Adipose tissue (tissue), 3 donors: ENCODE measurements around the gene IGF2BP3. TPM values are rescaled to one million over a fixed set of nuclear protein-coding genes. Genes with fewer than 3 reads are reported as not detected.

Experiments used
- H3K27ac ChIP-seq: one replicate; pipeline ENCODE4 v1.5.1; 2013; ENCODE audit warnings: low read depth, low read length
- WGBS, 3 donors: extraction: QIAGEN DNeasy Blood & Tissue Kit; methylation state at CpG; one replicate each; pipeline ENCODE4 v1.1.7; 2013; 5-methylcytosine and 5-hydroxymethylcytosine counted together
- polyA plus RNA-seq, 3 donors: library from polyadenylated mRNA; stranded (reverse); fragments of 200-250 nt; gene quantifications; one replicate each; pipeline ENCODE4 v1.2.3, GENCODE V29; 2013
- donor health status: healthy with polysubstance abuse.
- donor health status: Bipolar disorder and iron deficiency.
- donor health status: healthy.

IGF2BP3 gene
- polyA plus RNA-seq, 3 donors, result 0.07 to 0.68 (median 0.45) TPM

DNA sequence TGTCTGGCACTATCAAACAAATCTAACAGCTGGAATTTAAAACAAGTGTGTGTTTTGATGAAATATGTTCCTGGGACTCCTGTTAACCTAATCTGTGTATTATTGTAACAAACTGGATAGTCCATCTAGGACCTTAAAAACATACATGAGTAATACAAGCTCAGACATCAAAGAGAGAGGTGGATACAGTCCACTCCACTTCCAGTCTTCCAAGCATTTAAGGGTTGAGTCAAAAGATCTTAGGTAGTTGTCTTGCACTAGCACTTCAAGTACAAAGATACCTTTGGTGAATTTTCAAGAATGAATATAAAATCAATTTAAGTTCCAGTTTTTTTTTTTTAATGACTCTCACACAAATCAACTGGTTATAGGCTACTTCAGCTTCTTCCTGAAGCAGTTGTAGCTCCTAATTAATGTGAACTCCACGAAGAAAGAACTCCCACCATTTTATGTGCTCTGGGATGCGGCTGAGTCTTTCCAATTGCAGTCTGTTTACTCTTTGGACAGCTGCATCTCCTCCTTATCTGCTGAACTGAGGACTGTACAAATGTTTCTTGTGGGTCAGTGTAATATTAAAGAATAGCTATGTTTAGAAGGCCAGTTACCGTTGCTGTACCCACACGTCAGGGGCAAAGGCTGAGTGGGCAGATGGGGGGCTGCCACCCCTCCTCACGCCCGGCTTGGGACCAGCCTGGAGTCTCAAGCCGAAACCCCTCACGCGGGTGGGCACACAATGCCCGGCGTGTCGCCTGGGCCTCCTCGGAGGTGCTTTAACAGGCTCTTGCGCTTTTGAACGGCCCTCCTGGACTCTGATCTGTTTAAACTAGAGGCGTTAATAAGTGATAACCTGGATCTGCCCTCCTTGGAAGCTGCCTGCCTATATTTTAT, 2.9 kb upstream of the IGF2BP3 start:
- H3K27ac ChIP-seq, result no peak overlapping the region

DNA sequence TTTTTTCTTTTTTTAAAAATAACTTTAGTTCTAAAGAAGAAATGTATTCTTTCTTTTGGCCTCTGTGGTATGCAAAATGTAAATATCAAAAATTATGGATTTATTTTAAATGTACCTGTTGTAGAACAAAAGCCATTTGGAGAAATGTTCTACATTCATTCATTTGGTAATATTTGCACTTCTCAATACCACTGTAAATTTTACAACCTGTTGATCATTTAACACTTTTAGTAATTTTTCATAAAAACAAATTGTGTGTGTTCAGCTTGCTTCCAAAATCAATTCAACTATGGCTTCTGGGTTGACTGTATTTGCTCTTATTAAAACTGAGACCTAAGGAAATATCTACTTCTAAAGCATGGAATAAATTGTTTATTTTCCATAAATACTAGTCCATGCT, 2.3 kb upstream of the IGF2BP3 start:
- no peak overlapping the region for H3K27ac ChIP-seq

More for the DNA sequence above, 2.9 kb upstream of the IGF2BP3 start:
- 17 to 20% (median 18%) methylated on average over 16 of the region's 16 CpGs for WGBS, 3 donors

- 62 to 66% (median 66%) methylated on average over 6 of the region's 6 CpGs for WGBS, 3 donors
- H3K27ac ChIP-seq, result no peak overlapping the region
Measured at GRCh38 chr7:23472046-23472445, 1.8 kb upstream of the IGF2BP3 start.

GRCh38 chr7:23471106-23471859, 992 bp upstream of the IGF2BP3 start:
- WGBS, 3 donors, result 5 to 8% (median 7%) methylated on average over 31 to 44 of the region's 44 CpGs
- H3K27ac ChIP-seq, result no peak overlapping the region

GRCh38 chr7:23469961-23470250, 385 bp downstream of the IGF2BP3 start:
- WGBS, 3 donors, result 2 to 3% (median 3%) methylated on average over 18 of the region's 18 CpGs
- H3K27ac ChIP-seq, result no peak overlapping the region

DNA sequence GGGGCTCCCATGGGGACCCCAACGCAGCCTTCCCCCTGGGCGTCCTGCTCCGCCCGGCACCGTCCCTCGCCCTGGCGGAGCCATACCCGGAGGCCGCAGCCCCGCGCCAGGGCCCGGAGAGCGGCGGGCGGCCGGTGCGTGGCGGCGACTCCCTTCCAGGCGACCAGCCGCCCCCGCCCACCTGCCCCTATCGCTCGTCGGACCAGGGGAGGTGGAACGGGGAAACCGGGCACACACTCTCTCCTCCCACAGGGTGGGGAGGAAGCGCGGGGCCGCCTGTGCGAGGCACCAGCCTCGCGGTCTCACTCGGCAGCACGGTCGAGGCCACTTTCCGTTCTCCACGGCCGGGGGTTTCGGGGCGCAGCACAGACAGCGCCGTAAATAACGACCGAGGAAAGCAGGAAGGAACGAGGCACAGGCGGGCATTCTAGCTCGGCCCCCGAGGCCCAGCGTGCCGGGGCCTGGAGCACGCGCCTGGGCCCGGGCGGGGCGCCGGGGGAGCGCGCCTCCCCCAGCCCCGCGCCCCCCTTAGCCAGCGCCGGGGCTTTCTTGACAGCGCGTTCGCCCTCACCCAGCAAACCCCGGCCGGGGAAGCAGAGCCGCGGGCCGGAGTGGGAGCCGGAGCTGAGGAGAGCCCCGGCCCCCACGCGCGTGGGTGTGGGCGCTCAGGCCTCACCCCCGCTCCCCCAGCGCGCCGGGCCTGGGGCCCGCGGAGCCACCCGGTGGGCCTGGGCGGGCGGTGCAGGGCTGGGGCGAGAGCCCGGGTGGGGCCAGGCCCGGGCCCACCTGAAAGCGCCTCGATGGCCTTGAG, 936 bp downstream of the IGF2BP3 start:
- 1% methylated on average over 75 to 91 of the region's 91 CpGs for WGBS, 3 donors

DNA sequence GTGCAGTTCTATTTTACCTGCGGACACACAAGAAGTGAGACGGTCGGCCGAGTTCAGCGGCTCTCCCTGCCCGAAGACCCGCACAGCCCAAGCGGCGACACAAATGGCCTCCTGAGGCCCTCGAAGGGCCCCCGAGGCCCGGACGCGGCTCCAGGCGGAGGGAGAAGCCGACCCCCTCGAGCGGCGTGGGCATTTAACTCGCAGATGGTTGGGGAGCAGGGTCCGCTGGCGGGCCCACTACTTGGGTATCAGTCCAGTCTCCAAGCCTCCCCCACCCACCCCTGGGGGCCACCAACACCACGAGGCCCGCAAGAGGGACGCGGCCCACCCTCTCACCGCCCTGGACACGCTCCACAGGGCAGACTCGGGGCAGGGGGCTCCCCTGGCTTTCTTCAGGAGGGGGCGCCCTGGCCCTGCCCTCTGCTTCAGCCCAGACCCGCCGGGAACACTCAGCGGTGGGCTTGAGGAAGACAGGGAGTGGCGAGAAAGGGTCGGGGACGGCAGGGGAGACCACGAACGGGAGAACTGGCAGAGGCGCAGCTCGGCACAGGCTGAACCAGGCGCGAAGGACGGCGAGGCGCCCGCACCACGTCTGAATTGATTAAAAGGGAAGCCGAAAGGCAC, 1.7 kb downstream of the IGF2BP3 start:
- H3K27ac ChIP-seq, result no peak overlapping the region
- 3% methylated on average over 47 to 48 of the region's 48 CpGs for WGBS, 3 donors

More for the DNA sequence above, 936 bp downstream of the IGF2BP3 start:
- no peak overlapping the region for H3K27ac ChIP-seq

DNA sequence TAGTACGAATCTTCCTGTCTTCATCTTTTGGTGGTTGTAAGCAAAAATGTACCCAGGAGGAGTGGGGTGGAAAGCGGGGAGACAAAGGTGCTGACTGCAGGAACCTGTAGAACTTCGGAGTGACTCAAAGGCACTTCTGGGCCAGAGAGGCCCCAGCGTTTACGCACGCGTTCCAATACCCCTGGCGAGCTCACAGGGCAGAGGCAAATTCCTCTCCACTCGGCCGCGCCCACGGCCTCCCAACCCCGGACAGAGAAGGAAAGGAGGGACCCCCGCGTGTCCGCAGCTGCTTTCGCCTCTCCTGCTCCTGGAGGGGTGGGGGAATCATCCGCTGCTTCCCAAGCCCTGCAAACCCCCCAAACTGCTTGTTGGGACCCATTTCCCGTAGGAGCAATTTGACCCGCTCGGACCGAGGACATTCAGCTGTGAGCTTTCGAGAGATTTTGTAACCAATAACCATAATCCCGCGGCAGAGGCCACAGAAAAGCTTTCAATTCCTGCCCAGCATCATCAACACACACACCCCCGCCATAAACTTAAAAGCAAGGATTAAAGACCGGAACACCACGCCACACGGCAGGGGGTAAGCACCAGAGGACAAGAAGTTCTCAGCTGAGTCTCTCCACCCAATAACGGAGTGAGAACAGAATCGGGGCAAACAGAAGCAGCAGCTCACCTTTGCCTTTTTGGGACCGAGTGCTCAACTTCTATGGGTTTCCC, 2.3 kb downstream of the IGF2BP3 start:
- H3K27ac ChIP-seq, result no peak overlapping the region
- WGBS, 3 donors, result 3 to 6% (median 5%) methylated on average over 29 to 32 of the region's 32 CpGs

GRCh38 chr7:23467291-23467805, 2.9 kb downstream of the IGF2BP3 start:
- 17 to 34% (median 24%) methylated on average over 11 of the region's 11 CpGs for WGBS, 3 donors
- no peak overlapping the region for H3K27ac ChIP-seq

GRCh38 chr7:23462846-23463245, 7.4 kb downstream of the IGF2BP3 start:
- no peak overlapping the region for H3K27ac ChIP-seq
- 10 to 26% (median 13%) methylated on average over 2 of the region's 2 CpGs for WGBS, 3 donors

DNA sequence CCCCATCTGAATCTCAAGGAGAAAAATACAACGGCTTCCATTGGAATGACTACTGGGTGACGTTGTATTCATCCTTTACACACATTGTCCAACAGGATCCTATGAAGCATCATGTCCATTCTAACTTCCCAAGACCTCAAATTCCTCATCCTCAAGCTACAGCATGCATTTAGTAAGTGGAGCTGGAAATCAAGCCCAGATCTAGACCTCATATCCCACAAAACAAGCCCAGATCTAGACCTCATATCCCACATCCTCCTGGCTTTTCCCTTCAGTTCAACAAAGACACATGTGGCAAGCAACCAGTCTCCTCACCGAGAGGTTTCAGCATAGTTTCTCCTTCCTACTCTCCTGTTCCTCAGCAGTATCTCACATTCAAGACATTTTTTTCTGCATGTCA, 12.2 kb downstream of the IGF2BP3 start:
- no peak overlapping the region for H3K27ac ChIP-seq
- 77 to 84% (median 79%) methylated on average over 3 of the region's 3 CpGs for WGBS, 3 donors

DNA sequence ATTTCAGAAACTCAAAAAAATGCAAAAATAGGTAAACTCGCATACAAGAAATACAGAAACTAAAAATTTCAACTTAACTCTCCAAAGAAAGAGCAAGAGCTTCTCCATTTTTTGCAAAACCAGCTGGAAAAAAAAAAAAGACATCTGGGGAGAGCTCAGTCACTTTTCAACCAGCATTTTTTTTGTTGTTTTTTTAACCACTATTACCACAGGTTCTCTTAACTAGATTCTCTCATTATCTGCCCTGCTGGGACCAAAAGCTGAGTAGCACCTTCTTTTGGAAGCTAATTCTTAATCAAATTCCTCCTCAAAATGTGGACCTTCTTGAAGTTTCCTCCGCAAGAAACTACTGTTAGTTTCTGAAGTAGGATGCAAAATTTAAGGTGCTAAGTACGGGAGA, 14.2 kb downstream of the IGF2BP3 start:
- 89 to 91% (median 91%) methylated on average over 3 of the region's 3 CpGs for WGBS, 3 donors
- H3K27ac ChIP-seq, result no peak overlapping the region

DNA sequence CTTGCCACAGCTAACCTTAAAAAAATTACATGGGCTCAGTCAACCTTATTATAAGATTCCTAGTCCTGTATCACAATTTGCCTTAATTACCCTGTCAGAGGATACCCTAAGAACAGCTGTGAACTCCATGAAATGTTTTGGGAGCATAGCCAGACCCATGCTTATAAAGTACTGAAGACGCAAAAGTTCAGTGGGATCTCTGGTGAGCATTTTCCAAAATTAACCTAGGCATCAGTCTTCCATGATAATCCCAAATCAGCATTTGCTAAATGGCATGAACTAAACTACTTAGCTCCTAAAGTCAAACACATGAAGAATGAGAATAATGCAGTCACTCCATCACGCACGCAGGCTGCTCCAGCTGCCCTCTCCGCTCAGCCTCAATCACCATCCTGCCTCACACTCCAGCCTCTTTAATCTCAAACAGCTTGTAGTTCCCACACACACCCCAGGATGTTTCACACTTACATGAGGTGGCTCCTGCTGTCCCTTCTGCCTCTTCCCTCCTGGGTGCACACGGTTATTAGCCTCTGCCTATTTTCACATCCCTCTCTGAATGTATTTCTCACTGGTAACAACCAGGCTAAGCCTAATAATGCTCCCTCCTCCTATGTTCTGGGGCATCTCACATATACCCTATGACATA, 15.3 kb downstream of the IGF2BP3 start:
- WGBS, 3 donors, result 87 to 90% (median 88%) methylated on average over 5 of the region's 5 CpGs

GRCh38 chr7:23450518-23450917, 19.8 kb downstream of the IGF2BP3 start:
- 63 to 83% (median 77%) methylated on average over 6 of the region's 6 CpGs for WGBS, 3 donors
- H3K27ac ChIP-seq, result no peak overlapping the region

More for the DNA sequence above, 15.3 kb downstream of the IGF2BP3 start:
- H3K27ac ChIP-seq, result no peak overlapping the region

DNA sequence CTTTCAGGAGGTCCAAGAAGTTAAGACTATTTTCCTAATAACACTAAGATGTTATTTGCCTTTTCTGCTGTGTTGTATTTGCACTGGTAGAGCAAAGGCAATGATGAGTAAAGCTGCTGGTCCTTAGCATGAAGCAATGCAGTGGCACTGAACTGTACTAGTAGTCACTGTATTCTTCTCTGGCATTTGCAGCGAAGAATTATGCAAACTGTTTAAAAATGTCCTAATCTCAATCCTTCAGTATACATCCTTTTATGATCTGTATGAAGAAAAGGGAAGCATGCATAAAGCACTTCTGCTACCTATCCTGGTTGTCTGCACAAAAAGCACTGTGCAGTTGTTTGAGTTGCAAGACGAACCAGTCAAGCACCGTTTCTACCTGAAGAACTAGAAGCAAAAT, 20.4 kb downstream of the IGF2BP3 start:
- WGBS, 3 donors, result 65 to 79% (median 65%) methylated on average over 3 of the region's 3 CpGs
- H3K27ac ChIP-seq, result no peak overlapping the region

GRCh38 chr7:23445326-23445725, 25.0 kb downstream of the IGF2BP3 start:
- 79 to 86% (median 82%) methylated on average over 5 of the region's 5 CpGs for WGBS, 3 donors
- no peak overlapping the region for H3K27ac ChIP-seq

DNA sequence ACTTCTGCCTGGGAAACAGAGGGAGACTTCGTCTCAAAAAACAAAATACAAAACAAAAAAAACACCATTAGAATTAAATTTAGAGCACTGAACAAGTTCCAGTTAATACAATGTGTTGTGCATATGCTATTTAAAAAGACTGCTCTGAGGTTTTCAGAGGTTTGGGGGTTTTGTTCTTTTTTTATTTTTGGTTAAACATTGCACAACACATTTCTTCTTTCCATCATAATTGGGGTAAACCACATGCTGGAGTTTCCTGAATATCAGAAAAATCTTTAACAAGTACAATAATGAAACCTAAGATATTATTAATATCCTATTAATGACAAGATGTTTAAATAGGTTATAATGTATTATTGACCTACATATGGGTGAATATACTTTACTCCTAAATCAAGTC, 26.3 kb downstream of the IGF2BP3 start:
- 64 to 74% (median 64%) methylated on average over 1 of the region's 1 CpG for WGBS, 3 donors
- H3K27ac ChIP-seq, result no peak overlapping the region
